BE2C (cell line): ENCODE data around the gene TCOF1.

Source experiments
- DNase-seq: peaks from one replicate; pipeline ENCODE4 v3.0.0-alpha.2; 2020
- H3K27me3 ChIP-seq: fragments of 250-450 bp; sonication (Bioruptor Pico); 2 replicates; pipeline ENCODE4 v1.5.1; 2020; ENCODE audit warnings: mild to moderate bottlenecking
- H3K36me3 ChIP-seq: fragments of 250-450 bp; sonication (Bioruptor Pico); 2 replicates; pipeline ENCODE4 v1.5.1; 2020; ENCODE audit warnings: mild to moderate bottlenecking
- H3K4me1 ChIP-seq: fragments of 250-450 bp; sonication (Bioruptor Pico); 2 replicates; pipeline ENCODE4 v1.5.1; 2020
- H3K4me3 ChIP-seq: 2 replicates; pipeline ENCODE4 v1.5.1; 2011; ENCODE audit warnings: low read depth, low read length
- H3K9me3 ChIP-seq: fragments of 250-450 bp; sonication (Bioruptor Pico); 2 replicates; pipeline ENCODE4 v1.5.1; 2020
- TF ChIP-seq, protein P1 (sequence below): IDR thresholded peaks from 2 replicates; pipeline ENCODE4 v1.5.1; 2012; ENCODE audit warnings: mild to moderate bottlenecking, low read depth, low read length

Gene TCOF1

DNA sequence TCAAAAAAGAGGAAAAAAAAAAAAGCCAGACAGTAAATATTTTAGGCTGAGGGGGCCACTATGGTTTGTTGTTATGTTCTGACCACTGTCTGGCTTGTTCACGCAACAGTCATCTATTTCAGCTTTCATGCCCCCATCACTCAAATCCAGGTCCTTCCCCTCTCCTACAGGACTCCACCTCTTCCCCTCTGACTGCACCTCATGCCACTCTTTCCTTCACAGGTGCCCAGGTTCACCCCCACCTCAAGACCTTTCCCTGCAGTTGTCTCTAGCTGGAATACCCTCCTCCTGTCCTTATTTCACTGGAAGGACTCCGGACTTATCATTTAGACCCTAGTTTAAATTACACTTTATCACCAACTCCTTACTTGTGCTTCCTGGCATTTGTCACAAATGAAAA is 88.6 kb downstream of the TCOF1 start:
- no peak overlapping the region for H3K4me3 ChIP-seq
- H3K4me1 ChIP-seq: peaks cover 8% of the 10 kb centered on the region
- no peaks in the 10 kb centered on the region for H3K27me3 ChIP-seq
- H3K9me3 ChIP-seq: no peaks in the 10 kb centered on the region
- peaks cover 66% of the 10 kb centered on the region for H3K36me3 ChIP-seq
- TF ChIP-seq, protein P1, sequence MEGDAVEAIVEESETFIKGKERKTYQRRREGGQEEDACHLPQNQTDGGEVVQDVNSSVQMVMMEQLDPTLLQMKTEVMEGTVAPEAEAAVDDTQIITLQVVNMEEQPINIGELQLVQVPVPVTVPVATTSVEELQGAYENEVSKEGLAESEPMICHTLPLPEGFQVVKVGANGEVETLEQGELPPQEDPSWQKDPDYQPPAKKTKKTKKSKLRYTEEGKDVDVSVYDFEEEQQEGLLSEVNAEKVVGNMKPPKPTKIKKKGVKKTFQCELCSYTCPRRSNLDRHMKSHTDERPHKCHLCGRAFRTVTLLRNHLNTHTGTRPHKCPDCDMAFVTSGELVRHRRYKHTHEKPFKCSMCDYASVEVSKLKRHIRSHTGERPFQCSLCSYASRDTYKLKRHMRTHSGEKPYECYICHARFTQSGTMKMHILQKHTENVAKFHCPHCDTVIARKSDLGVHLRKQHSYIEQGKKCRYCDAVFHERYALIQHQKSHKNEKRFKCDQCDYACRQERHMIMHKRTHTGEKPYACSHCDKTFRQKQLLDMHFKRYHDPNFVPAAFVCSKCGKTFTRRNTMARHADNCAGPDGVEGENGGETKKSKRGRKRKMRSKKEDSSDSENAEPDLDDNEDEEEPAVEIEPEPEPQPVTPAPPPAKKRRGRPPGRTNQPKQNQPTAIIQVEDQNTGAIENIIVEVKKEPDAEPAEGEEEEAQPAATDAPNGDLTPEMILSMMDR: no peak
- DNase-seq: no peak

DNA sequence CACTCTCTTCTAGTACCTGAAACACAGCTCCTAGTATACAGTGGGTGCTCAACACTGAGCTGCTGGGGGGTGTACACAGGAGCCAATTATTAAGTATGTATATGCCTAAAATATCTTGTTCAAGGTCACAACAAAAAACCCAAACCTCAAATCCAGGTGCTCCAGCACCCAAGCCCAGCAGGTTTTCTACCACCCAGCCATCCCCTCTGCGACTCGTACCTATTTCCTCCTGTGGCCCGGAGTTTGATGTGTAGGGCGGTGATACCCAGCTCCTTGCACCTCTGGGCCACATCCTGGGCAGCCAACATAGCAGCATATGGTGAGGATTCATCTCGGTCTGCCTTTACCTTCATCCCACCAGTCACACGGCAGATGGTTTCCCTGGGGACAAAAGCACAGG is 89.1 kb downstream of the TCOF1 start:
- TF ChIP-seq, protein P1: no peak
- Histone ChIP-seq H3K36me3 (peaks cover 66% of the 10 kb centered on the region), H3K9me3 (no peaks in the 10 kb centered on the region), H3K4me3 (no peak overlapping the region; the same call in 1 of the 2 replicates), H3K4me1 (peaks cover 7% of the 10 kb centered on the region), H3K27me3 (no peaks in the 10 kb centered on the region)
- DNase-seq: no peak

DNA sequence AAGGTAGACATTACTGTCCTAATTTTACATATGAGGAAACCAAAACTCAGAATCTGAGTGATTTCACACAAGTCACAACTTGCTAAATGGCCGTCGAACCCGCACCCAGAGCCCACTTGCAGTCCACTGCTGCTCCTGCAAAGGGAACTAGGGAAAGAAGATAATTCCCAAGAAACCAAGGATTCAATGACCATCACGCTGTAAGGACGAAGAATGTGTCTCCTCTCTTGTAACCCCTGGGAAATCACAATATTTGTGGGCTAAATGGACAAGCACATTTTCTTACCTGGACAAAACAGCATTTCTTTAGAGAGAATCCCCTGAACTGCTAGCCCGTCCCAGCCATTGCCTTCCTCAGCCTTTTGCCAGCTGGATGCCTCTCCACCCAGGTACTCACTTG is 89.7 kb downstream of the TCOF1 start:
- DNase-seq: no peak
- Histone ChIP-seq H3K4me1 (peaks cover 5% of the 10 kb centered on the region), H3K4me3 (peak overlapping the region; percentile 100), H3K9me3 (no peaks in the 10 kb centered on the region), H3K36me3 (peaks cover 62% of the 10 kb centered on the region), H3K27me3 (no peaks in the 10 kb centered on the region)
- TF ChIP-seq, protein P1: no peak

DNA sequence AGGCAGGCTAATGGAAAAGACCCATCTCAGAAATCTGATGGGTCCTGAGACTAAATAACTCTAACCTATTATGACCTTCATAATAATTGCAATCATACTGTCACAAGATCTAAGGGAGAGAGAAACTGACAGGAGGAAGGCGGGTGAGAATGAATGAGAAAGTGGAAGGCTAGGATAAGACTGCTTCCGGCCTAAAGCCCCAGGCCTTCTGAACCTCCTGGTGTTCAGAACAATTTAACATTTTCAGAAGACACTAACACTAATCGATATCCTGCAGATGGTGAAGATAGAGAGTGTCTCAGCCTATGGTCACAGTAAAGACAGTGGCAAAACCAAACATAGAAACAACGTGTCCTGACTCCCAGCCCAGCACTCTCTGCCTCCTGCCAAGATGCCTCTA is 90.8 kb downstream of the TCOF1 start:
- peak overlapping the region; percentile 100 for H3K4me3 ChIP-seq
- H3K4me1 ChIP-seq: peaks cover 5% of the 10 kb centered on the region
- TF ChIP-seq, protein P1: no peak
- no peak for DNase-seq
- no peaks in the 10 kb centered on the region for H3K9me3 ChIP-seq
- peaks cover 60% of the 10 kb centered on the region for H3K36me3 ChIP-seq
- H3K27me3 ChIP-seq: no peaks in the 10 kb centered on the region

DNA sequence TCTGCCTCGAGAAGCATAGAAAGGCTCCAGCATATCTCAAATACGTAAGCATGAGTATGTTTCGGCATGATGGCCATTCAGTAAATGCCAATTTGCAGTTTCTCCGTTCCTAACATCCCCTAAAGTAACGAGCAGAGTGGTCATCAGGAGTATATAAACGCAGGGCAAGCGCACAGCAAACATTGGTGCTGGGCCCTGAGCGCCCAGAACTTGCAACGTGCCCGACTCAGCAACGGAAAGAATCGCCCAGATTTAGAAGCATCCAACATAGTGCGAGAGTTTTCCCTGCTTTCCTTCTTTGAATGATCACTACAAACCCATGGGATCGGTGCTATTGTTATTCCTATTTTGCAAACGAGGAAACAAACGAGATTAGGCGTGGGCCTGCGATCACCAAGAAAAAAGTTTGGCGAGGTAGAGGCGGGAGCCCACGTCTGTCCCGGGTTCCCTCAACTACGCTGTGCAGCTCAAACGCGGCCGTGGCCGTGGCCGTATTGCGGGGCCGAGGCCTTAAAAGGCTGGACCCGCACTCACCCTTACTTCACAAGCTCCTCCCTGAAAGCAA is 91.5 kb downstream of the TCOF1 start:
- peaks cover 53% of the 10 kb centered on the region for H3K36me3 ChIP-seq
- H3K9me3 ChIP-seq: no peaks in the 10 kb centered on the region
- H3K4me3 ChIP-seq: peak overlapping the region; percentile 100
- H3K27me3 ChIP-seq: no peaks in the 10 kb centered on the region
- H3K4me1 ChIP-seq: peaks cover 5% of the 10 kb centered on the region
- TF ChIP-seq, protein P1: no peak
- DNase-seq: no peak
